IPS-NIHi11 (cell line): ENCODE results near the gene MS4A5.

ENCODE experiments used
- DNase-seq: peaks from one replicate; pipeline ENCODE4 v3.0.0; 2012; ENCODE audit warnings: mixed read lengths, low spot score

MS4A5 gene

GRCh38 chr11:60482361-60482760 lies 53.0 kb downstream of the MS4A5 start:
- no peak for DNase-seq

- DNase-seq: peak; percentile 51
These were observed 56.6 kb downstream of the MS4A5 start for GRCh38 chr11:60485987-60486386.

GRCh38 chr11:60492488-60493009 lies 63.2 kb downstream of the MS4A5 start, which contains the start of gene MS4A12:
TSS of gene MS4A12 (plus strand) at chr11:60492778. CDS start at chr11:60497319, 4,541 bp downstream.
- DNase-seq: no peak

- no peak for DNase-seq
These were observed 64.1 kb downstream of the MS4A5 start for GRCh38 chr11:60493454-60493853.
